T-helper 2 cell (primary cell): ENCODE measurements around the gene GALP.
"Not testable (repeated sequence)": the region's sequence is repeated elsewhere in the genome, so short reads cannot be mapped to it uniquely, and the experiment has no call there.

ENCODE experiments used
- DNase-seq, 5 experiments: peaks; one replicate each; pipeline versions ENCODE4 v3.0.0 to v3.0.0-alpha.2; 2012 to 2022

GALP gene

GRCh38 chr19:56148955-56149655 lies 26.7 kb upstream of the GALP start:
- not testable (repeated sequence) for DNase-seq

- no peak for DNase-seq
Measured at GRCh38 chr19:56149656-56150038, 26.2 kb upstream of the GALP start.

GRCh38 chr19:56150358-56150757 lies 25.4 kb upstream of the GALP start:
- DNase-seq: no peak

GRCh38 chr19:56152644-56153043 lies 23.2 kb upstream of the GALP start:
- no peak for DNase-seq

- no peak for DNase-seq
Measured at GRCh38 chr19:56153507-56153906, 22.3 kb upstream of the GALP start.

- no peak for DNase-seq
Measured at GRCh38 chr19:56155124-56155687, 20.6 kb upstream of the GALP start.

- no peak for DNase-seq
Measured at GRCh38 chr19:56156768-56157167, 19.0 kb upstream of the GALP start.

- DNase-seq: no peak
Measured at GRCh38 chr19:56158170-56158757, 17.5 kb upstream of the GALP start.

GRCh38 chr19:56159009-56159559 lies 16.7 kb upstream of the GALP start:
- DNase-seq: no peak

GRCh38 chr19:56159622-56160271 lies 16.1 kb upstream of the GALP start:
- DNase-seq: no peak

GRCh38 chr19:56161534-56161933 lies 14.3 kb upstream of the GALP start:
- no peak for DNase-seq

GRCh38 chr19:56162258-56162657 lies 13.6 kb upstream of the GALP start:
- no peak for DNase-seq

GRCh38 chr19:56163097-56163496 lies 12.7 kb upstream of the GALP start:
- DNase-seq: no peak

GRCh38 chr19:56167064-56167578 lies 8.7 kb upstream of the GALP start:
- DNase-seq: no peak

GRCh38 chr19:56170261-56170660 lies 5.5 kb upstream of the GALP start:
- no peak for DNase-seq

GRCh38 chr19:56174086-56174485 lies 1.7 kb upstream of the GALP start:
- DNase-seq: no peak

- no peak for DNase-seq
Measured at GRCh38 chr19:56174550-56174949, 1.3 kb upstream of the GALP start.

GRCh38 chr19:56176310-56176709 lies 502 bp downstream of the GALP start:
- not testable (repeated sequence) for DNase-seq

GRCh38 chr19:56176881-56177280 lies 1.1 kb downstream of the GALP start:
- no peak for DNase-seq

- DNase-seq: no peak
Measured at GRCh38 chr19:56177564-56178243, 1.9 kb downstream of the GALP start.

GRCh38 chr19:56189785-56190184 lies 14.0 kb downstream of the GALP start:
- DNase-seq: no peak

GRCh38 chr19:56191115-56191514 lies 15.3 kb downstream of the GALP start:
- no peak for DNase-seq

GRCh38 chr19:56191711-56192110 lies 15.9 kb downstream of the GALP start:
- DNase-seq: no peak
